GM12872 (cell line): ENCODE results near the gene DEXI.

ENCODE experiments used
- TF ChIP-seq, protein P1 (sequence below): IDR thresholded peaks from 3 replicates; pipeline ENCODE4 v1.5.1; 2011; ENCODE audit warnings: low read depth, mild to moderate bottlenecking, low read length, moderate library complexity; ENCODE audit not compliant: insufficient read depth

The DEXI gene

DNA sequence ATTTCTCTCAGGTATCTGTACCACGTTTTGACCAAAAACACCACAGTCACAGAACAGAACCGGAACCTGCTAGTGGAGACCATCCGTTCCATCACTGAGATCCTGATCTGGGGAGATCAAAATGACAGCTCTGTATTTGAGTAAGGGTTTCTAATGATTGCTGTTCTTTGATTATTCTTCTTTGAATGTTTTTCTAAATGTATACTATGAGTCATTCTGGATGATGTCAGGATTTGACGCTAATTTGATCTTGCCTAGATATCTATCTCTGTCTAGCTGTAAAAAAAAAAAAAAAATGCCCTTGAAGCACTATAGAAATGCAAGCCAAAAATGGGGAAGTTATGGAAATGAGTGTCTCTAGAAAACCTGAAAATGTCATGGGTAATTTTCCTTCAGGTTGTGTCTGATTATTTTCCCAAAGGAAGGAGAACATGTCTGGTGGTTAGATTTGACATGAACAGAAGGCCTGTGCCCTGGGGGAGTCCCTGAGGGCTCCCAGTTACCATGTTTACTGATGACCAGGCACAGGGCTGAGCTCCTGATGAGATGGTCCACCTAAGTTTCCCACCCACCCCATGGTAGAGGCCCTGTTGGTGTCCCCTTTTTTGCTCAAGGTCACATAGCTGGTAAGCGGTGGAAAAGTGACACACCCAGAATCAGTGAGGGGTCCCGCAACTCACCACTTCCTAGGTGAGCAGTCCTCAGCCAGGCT is 15.7 kb upstream of the DEXI start:
- TF ChIP-seq, protein P1, sequence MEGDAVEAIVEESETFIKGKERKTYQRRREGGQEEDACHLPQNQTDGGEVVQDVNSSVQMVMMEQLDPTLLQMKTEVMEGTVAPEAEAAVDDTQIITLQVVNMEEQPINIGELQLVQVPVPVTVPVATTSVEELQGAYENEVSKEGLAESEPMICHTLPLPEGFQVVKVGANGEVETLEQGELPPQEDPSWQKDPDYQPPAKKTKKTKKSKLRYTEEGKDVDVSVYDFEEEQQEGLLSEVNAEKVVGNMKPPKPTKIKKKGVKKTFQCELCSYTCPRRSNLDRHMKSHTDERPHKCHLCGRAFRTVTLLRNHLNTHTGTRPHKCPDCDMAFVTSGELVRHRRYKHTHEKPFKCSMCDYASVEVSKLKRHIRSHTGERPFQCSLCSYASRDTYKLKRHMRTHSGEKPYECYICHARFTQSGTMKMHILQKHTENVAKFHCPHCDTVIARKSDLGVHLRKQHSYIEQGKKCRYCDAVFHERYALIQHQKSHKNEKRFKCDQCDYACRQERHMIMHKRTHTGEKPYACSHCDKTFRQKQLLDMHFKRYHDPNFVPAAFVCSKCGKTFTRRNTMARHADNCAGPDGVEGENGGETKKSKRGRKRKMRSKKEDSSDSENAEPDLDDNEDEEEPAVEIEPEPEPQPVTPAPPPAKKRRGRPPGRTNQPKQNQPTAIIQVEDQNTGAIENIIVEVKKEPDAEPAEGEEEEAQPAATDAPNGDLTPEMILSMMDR: no peak

DNA sequence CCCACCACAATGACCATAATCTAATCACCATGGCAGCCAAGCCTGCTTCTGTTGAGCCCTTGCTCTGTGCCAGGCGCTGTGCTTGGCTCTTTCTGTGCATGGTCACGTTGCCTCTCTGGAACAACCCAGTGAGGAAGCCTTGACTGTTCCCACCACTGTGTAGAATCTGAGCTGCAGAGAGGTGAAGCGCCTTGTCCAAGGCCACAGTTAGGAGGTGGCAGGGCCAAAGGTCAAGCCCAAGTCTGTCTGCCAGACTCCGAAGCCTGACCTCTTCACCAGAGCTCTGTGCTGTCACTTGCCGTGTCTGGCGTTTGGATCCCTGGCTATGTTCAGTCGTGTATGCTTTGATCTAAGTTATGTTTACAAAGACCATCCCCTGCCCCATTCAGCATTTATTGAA is 12.6 kb upstream of the DEXI start:
- TF ChIP-seq, protein P1: no peak

GRCh38 chr16:10951026-10951425 is 8.8 kb upstream of the DEXI start:
- TF ChIP-seq, protein P1: no peak

DNA sequence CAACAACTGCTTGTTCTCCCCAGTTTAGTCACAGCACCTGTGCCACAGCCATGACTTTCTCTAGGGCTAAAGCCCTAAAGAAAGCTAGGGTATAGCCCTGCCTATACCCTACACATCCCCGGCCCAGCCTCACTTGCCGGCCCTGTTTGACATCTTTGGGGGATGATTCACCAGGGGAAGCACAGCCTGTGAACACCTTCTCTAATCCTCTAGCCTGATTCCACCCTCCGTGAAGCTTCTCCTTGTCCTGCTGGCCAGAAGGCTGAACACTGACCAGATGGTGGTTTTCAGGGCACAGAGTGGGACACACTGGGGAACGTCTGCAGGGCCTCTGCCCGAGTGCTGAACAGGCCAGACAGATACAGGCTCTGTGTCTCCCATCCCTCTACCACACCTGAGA is 8.1 kb upstream of the DEXI start:
- TF ChIP-seq, protein P1: no peak

DNA sequence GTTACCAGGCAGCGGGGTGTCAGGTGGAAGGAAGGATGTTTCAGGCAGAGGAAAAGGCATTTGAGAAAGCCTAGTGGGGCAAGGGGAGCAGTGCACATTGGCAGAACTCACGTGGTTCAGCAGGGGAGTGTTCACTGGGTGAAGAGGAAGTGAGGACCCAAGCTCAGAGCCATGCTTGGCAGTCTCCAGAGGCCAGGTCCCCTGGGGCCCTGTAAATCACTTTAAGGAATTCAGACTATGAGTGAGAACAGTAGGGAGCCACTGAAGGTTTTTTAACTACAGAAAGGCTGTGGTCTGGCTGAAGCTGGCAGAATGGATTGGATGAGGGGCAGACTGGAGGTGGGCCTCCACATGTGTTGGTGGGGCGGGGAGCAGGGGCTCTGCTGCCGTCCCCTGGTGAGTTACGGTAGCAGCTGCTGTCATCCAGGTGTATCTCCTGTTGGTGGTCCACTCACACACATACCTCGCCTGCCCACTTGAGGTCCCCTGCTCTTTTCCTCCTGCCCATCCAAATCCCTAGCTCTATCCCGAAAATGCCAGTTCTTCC is 7.2 kb upstream of the DEXI start:
- TF ChIP-seq, protein P1: peak; percentile 65

DNA sequence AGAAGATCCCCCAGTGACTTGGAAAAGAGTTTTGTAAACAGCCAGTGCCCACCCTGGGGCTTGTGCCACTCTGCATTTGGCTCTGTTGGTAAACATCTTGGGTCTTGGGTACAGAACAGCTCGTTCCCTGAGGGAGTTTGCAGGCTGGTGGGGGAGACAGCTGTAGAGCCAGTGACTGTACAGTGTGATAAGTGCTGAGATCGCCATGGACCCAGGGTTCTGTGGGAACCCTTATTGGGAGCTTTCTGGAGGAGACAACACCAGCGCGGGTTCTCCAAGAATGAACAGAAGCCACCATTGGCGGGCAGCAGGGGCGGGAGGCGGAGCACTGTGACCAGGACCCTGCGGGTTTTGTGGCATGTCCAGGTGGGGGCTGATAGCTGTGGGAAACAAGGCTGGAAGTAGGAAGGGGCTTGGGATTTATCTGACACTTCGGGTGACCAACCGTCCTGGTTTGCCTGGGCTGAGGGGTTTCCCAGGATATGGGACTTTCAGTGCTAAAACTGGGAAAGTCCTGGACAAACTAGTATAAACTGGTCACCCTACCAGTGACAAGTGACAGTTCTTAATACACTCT is 5.0 kb upstream of the DEXI start:
- TF ChIP-seq, protein P1: no peak

- TF ChIP-seq, protein P1: no peak
These were observed 4.0 kb upstream of the DEXI start for GRCh38 chr16:10946308-10946707.
